HUDEP-2 (cell line): Measurements from ENCODE around the gene KLK1.
"Not testable (repeated sequence)": the region's sequence is repeated elsewhere in the genome, so short reads cannot be mapped to it uniquely, and the experiment has no call there.

Experiments used
- DNase-seq, 76 experiments: peaks; one replicate each; lab custom pipeline; 2025; ENCODE audit not compliant: unreplicated experiment in 76 of 76; lab: John Stamatoyannopoulos, UW

Gene KLK1

GRCh38 chr19:50817941-50818858 is 5.4 kb downstream of the KLK1 start:
- DNase-seq: peak in 73 of 76 experiments; percentile 22 to 98 (median 88)

- no peak for DNase-seq
Observed at GRCh38 chr19:50815439-50815838, 8.1 kb downstream of the KLK1 start.

GRCh38 chr19:50814883-50815282 is 8.7 kb downstream of the KLK1 start:
- peak in 1 of 76 experiments; percentile 25 for DNase-seq

DNA sequence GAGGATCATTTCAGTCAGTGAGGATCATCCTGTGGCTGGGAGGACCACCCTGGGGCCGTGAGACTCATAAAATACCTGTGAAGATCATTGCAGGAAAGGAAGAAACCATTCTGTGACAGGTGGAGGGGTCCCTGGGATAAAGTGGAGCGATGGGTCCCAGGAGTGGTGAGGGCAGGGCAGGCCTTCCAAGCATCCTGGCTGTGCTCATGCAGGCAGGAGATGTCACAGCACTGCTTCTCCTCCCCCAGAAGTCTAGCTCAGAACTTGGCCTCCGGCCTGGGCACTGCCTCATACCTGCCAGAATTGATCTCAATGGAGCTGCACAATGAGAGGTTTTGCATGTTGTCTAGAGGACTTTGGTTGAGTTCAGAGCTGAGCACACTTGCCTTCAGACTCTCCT is 11.1 kb downstream of the KLK1 start:
- DNase-seq: no peak

DNA sequence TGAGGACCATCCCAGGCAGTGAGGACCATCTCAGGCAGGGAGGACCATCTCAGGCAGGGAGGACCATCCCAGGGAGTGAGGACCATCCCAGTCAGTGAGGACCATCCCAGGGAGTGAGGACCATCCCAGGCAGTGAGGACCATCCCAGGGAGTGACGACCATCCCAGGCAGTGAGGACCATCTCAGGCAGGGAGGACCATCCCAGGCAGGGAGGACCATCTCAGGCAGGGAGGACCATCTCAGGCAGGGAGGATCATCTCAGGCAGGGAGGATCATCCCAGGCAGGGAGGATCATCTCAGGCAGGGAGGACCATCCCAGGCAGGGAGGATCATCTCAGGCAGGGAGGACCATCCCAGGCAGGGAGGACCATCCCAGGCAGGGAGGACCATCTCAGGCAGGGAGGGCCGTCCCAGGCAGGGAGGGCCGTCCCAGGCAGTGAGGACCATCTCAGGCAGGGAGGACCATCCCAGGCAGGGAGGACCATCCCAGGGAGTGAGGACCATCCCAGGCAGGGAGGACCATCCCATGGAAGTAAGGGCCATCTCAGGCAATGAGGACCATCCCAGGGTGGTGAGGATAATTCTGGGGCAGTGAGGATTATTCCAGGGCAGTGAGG is 11.9 kb downstream of the KLK1 start:
- DNase-seq: not testable (repeated sequence)

- no peak for DNase-seq
Observed at GRCh38 chr19:50808856-50809255, 14.7 kb downstream of the KLK1 start.

- peak; percentile 95 to 100 (median 100) for DNase-seq
Observed at GRCh38 chr19:50804420-50805272, 18.9 kb downstream of the KLK1 start.

DNA sequence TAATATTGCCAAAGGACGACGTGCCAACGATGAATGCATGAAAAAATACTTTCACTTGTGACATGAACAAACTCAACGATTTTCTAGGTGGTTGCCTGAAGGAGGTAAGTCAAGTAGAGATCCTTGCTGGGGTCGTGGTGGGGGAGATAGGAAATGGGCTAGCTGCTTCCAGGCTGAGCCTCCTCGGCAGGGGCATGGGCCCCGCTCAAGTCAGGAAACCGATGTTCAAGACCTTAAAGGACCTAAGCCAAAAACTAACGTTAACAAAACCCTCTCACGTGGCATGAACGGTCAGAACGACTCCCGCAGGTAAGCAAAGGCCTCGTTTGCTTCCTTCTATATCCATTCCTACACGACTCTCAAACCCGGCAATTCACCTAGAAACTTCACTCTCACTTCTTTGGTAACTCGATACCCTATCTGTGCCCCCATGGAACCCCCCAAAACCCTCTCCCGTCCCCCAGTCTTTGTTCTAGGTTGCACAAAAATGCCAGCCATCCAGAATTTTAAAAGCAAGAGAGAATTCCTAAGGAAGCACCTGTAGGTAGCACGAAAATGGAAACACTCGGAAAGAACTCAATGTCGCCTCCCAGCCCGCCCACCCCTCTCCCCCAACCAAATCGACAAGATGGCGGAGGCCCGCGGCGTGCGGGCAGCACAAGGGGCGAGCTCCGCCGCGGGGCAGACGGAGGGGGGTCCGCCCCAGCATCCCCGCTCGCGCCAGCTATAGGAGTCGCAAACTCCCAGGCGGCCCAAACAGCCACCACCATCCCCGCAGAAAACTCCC is 19.8 kb downstream of the KLK1 start:
- DNase-seq: peak in 31 of 76 experiments; percentile 17 to 72 (median 51)

GRCh38 chr19:50801107-50801506 is 22.5 kb downstream of the KLK1 start:
- DNase-seq: no peak

- DNase-seq: no peak
Observed at GRCh38 chr19:50799547-50799851, 24.1 kb downstream of the KLK1 start.

DNA sequence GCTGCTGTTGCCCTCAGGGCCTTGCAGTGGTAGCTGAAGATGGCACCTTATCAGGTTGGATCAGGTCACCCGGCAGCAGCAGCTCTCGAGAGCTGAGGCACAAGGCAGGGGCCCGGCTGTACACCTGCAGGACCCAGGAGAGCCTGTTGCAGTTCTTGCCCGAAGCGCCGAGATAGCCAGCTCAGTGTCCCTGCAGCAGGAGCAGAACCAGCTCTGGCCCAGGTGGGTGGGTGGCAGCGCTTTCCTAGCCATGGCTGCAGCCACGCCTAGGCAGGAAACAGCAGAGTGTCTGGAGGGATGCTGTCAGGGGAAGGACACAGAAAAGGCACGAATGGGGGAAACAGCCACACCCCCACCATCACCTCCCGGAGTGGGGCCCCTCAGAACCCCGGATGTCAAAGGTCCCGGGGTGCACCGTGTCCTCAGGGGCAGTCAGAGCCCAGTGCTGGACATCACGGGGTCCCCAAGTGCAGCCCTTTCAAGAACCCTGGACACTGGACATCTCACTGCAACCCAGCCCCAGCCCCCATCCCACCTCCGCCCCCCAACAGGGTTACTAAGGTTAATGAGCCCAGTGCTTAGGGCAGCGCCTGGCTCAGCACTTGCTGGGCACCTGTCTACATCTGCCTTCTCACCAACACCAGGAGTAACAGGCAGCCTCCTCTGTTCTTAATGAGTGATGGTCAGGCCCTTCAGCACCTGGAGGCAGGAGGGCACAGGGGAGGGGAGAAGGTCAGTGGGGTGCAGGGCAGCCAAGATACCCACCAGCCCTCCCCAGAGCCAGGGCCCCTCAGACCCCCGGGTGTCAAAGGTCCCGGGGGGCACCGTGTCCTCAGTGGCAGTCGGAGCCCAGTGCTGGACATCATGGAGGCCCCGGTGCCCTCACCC is 24.7 kb downstream of the KLK1 start:
- peak in 1 of 76 experiments; percentile 14 for DNase-seq

GRCh38 chr19:50797781-50798658 is 25.6 kb downstream of the KLK1 start:
- DNase-seq: no peak

DNA sequence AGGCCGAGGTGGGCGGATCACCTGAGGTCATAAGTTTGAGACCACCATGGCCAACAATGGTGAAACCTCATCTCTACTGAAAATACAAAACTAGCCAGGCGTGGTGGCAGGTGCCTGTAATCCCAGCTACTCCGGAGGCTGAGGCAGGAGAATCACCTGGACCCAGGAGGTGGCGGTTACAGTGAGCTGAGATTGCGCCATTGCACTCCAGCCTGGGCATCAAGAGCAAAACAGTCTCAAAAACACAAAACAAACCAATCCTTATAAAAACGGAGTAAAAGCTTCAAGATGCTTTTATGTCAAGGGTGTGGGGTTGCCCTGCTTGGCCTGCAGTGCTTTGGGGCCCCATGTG is 26.2 kb downstream of the KLK1 start:
- DNase-seq: no peak

DNA sequence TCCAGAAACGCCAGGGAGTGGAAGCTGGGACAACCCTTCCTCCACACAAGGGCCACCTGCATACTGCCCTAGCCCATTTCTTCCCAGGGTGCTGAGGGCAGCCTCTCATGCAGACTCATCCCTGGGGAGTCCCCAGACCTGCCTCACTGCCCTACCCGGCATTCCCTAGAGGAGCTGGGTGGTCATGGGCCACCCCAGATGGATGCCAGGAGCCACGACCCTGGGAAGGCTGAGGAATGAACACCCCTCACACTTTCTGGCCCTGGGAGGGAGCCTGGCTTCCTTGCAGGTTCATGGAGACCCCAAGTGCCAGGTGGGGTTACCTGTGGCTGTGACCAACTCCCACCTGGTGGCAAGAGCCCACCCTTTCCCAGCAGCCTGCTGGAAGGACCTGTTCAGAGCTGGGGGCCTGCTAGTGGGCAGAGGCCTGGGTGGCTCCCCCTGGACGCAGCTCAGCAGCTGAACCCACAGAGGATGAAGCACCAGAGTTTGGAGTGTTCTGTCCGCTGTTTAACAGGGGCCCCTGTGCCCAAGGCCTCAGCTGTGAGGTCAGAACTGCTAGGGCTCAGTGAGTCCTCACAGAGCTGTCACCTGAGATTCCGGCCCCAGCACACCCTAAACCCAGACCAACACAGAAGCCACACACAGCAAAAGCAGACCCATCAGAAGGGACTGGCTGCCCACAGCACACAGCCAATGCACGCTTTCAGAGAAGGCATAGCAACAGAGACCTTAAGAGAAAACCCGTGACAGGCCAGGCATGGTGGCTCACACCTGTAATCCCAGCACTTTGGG is 26.8 kb downstream of the KLK1 start:
- peak in 1 of 76 experiments; percentile 16 for DNase-seq

GRCh38 chr19:50796128-50796633 is 27.4 kb downstream of the KLK1 start:
- DNase-seq: peak in 8 of 76 experiments; percentile 21 to 54 (median 24)

DNA sequence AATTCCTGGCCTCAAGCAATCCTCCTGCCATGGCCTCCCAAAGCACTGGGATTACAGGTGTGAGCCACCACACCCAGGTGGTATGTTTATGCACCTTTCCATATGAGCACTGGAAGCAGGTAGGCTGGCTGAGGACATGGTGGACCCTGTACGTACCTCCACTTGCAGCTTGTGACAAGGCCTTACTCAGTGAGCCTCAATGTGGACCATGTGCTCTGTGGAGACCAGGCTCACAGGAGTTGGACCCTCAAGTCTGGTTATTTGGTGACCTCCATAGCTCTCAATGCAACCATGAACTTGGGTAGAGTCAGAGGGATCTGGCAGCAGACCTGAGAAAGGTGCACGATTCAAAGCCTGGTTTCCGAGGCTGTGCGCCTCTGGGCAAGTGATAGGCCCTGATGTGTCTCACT is 27.9 kb downstream of the KLK1 start:
- peak in 11 of 76 experiments; percentile 25 to 66 (median 50) for DNase-seq

DNA sequence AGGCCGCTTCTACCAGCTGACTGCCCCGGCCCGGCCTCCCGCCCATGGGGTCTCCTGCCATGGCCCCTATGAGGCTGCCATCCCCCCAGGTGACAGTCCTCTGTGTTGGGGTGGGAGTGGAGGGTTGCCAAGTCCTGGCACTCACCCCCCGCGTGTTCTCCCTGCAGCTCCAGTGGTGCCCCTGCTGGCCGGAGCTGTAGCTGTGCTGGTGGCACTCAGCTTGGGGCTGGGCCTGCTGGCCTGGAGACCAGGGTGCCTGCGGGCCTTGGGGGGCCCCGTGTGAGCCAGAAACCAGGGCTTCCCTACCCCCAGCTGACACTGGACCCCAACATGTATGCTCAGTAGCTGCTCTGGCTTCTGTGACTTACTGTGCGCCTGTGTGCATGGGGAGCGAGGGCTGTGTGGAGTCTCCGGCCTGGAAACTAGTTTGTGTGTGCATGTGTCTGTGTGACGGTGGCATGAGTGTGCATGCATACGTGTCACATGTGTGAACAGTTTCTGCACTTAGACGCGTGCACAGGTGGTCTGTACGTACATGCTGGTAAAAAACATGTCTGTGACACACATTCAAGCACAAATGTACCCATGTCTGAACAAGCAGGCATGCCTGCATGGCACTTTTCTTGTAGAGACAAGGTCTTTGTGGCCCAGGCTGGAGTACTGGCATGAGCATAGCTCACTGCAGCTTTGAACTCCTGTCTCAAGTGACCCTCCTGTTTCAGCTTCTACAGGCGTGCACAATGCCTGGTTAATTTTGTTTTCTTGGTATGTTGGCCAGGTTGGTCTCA is 28.5 kb downstream of the KLK1 start:
- peak in 66 of 76 experiments; percentile 24 to 80 (median 62) for DNase-seq
